ENCODE measurements around the gene CLDN12.

The CLDN12 gene

DNA sequence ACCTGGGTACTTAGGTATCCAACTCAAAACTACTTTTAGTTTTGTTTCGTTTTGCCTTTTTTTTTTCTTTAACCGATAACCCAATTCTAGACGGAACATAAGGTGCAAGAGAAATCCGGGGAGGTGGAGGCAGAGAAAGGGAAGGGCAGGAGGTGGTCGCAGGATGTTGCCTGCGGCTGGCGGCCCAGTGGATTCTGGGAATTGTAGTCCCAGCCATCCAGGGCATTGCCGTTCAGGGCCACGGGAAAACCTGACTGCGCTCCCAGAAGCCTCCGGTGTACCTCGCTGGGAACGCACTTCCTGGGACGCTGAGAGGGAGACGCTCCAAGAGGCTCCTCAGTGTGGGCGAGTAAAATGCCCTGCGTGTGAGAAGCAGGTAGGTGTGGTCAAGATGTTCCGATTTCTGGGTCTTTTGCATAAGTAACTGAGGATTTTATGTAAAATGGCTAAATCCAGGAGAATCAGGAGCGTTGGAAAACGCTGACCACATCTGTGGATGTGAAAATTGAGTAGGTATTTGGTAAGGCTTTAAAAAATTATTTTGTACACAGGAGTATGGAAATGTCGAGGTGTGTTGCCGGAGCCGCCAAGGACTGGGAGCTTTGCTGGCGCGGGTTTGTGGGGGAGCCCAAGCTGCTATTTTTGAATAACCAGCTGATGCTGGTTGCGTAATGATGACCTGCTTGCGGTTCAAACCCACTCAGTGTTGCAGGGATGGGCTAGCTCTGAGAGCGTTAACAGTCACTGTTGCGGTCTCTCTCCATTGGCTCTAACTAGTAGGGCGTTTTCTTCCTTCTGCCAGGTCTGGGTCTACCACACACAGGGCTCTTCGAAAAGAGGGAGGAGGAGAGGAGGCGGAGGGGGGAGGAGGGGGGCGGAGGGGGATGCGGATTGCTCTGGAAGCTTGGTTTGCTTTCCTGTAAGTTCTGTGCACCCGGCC is at the start of gene CLDN12:
TSS of gene CLDN12 (plus strand) at position 288 of the 940 bp plus-strand sequence. CDS start 9,216 bp downstream, outside the sequence.
- DNase-seq (ENCODE audit: extremely low read depth in 1 of 2, low read depth in 1 of 2) = peak; percentile 58 to 78

DNA sequence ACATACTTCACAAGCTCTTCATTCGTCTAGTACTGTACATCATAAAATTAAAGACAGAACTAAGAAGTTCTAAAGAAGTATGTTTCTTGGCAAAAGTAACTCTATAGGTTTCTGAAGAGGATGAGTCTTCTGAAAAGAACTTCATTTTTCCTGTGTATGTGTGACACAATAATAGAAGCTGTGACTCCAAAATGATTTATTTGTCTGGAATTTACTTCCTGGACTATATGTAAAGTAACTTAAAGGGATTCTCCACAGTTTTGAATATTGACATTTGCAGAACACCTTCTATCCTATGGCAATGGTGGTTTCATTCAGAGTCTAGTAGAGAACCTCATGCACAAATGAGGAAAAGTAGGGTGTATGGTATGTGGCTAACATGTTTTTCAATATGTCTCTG is 19.8 kb upstream of the CLDN12 start:
- no peak for DNase-seq (ENCODE audit: extremely low read depth in 1 of 2, low read depth in 1 of 2)

DNA sequence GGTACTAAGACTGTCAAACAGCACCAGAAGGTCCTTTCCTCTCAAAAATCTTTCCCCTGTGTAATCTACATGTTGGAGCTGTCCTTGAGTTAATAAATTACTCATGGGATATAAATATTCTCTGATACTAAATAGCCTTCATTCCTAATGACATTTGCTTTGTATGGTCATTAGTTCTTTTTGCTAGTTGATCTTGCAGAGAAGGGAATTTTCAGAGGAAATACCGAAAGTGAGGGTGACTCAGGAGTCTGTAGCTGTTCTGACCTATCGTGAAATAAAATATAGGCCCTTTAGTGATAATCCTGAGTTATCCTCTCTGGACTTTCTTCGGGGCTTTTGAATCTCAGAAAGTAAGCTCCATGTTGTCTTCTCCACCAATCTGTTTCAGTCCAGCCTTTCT is 19.4 kb upstream of the CLDN12 start:
- DNase-seq (ENCODE audit: extremely low read depth in 1 of 2, low read depth in 1 of 2) = no peak

DNA sequence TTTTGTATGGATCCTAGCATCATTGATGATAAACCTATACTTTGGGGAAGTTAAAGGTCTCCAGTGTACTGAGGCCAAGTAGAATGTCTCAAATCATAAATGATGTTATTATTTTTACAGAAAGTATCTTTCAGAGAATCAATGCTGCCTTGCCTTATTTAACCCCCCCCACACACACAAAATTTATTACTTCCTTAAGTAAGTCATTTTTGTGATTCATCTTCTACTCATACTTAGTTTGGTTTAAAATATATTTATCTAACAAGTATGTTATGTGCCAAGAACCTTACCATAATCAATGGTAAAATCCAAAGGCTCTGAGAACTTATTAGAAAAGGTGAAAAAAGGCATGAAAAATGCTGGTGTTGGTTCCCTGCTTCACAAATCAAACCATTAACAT is 18.8 kb upstream of the CLDN12 start:
- no peak for DNase-seq (ENCODE audit: extremely low read depth in 1 of 2, low read depth in 1 of 2)

DNA sequence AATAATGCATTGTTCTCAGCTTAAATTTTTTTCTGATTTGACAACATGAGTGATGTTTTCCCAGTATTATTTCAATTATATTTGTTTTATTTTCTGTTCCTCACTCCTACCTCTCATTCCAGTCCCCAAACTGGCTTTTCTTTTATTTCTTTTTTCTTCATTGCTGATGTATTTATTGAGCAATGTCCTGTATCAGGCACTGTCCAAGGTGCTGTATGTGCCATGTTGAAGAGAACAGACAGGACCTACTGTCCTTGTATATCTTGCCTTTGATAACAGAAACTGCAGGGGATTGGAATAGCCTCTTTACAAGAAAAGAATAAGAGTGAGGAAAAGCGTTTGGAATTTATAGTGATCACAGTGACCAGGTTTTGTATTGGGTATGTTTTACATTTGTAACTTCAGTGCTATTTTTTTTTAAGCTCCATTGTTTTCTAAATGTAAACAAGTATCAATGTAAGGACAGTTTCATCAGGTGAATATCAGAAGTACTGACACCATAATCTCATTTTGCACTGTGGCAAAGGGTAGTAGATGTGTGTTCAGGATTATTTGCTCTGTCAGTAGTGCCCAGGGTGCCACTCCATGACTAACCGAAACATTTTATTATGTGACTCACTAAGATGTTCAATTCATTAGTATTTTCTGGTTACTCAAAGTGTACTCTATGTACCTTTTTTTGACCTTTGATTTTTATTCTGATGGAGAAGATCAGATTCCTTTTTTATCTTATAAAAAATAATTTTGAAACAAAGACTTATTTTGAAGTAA is 15.6 kb upstream of the CLDN12 start:
- no peak for DNase-seq (ENCODE audit: extremely low read depth in 1 of 2, low read depth in 1 of 2)

DNA sequence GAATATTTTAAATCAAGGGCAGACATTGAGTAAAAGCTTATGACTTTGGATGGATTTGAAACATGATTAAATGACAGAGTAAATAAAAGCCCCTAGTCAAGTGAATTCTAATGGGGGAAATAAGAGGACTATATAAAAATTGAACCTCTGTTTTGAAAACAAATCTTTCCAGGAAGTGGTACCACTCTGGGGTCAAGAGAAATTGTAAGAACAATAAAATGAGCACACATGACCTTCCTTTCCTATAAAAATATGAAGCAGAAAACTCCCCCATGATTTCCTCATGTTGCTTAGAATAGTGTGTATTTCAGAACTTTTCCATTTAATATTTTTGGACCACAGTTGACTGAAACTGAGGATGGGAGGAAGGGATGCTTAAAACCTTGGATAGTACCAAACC is 12.3 kb upstream of the CLDN12 start:
- no peak for DNase-seq (ENCODE audit: extremely low read depth in 1 of 2, low read depth in 1 of 2)

DNA sequence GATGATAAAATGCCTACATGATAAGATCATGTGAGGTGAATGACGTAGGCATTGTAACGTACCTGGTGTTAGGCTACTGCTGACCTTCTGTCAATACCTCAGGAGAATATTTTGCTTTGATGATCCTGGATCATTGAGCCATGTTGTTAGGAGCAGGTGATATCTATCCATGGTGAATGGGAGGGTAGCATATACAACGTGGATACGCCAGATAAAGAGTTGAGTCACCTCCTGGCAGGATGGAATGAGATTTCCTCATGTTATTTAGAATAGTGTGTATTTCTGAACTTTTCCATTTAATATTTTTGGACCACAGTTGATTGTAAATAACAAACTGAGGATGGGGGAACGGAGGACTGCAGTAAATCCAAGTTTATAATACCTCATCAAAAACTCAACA is 11.8 kb upstream of the CLDN12 start:
- no peak for DNase-seq (ENCODE audit: extremely low read depth in 1 of 2, low read depth in 1 of 2)

DNA sequence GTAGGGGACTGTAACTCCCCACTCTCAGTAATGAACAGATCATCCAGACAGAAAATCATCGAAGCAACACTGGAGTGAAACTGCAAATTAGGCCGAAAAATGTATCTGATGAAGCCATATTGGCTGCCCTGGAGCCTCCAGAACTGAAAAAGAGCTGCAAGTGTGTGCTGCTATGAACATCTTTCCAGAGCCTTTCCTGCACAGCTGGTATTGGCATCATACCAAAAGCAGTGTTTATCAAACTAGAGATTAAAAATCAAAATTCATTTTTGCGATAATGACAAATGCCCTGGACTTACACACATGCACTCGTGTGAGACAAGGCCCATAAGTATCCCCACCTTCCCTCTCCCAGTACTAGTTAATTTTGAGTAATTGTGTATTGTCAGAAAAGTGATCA is 6.8 kb upstream of the CLDN12 start:
- no peak for DNase-seq (ENCODE audit: extremely low read depth in 1 of 2, low read depth in 1 of 2)

DNA sequence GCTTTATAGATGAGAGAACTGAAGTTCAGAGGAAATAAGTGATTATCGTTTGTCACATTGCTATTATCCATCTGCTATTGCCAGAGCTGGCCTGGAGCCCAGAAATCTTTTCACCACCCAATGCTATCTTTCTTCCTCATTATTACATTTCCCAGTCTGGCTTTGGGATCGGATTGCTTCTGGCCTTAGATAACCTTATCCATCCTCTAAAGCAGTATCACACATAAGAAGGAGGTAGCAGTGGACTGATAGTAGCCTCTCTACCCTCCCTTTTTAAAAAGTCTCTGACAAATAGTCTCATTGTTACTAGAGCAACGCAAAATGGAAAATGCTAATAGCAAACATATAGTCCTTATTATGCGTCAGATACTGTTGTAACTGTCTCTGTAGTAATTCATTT is 1.3 kb upstream of the CLDN12 start:
- DNase-seq (ENCODE audit: extremely low read depth in 1 of 2, low read depth in 1 of 2) = no peak

DNA sequence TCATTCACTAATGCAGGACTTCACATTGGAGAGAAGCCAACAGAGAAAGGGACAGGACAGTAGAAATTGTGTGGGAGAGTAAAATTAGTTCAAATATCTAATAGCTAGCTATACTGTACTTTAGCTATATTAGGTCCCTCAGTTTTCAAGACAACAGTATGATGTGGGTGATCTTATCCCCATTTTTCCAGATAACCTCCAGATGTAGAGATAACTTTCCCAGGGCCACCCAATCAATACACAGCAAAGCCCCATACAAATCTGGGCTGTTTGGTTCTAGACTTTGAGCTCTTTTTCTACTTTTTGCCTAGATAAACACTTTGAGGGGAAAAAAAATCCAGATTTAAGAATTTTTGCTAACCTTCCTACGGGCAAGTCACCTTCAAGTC is 482 bp upstream of the CLDN12 start:
- no peak for DNase-seq (ENCODE audit: extremely low read depth in 1 of 2, low read depth in 1 of 2)

DNA sequence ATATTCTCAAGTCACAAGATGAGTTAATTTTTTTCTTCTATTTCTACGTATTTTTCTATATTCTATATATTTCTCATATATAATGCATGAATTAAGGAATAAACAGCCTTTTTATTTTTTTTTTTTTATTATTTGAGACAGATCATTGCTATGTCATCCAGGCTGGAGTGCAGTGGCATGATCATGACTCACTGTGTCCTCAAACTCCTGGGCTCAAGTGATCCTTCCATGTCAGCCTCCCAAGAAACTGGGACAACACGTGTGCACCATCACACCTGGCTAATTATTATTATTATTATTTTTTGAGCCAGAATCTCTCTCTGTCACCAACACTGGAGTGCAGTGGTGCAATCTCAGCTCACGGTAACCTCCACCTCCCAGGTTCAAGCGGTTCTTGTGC is 1.5 kb downstream of the CLDN12 start:
- no peak for DNase-seq (ENCODE audit: extremely low read depth in 1 of 2, low read depth in 1 of 2)

DNA sequence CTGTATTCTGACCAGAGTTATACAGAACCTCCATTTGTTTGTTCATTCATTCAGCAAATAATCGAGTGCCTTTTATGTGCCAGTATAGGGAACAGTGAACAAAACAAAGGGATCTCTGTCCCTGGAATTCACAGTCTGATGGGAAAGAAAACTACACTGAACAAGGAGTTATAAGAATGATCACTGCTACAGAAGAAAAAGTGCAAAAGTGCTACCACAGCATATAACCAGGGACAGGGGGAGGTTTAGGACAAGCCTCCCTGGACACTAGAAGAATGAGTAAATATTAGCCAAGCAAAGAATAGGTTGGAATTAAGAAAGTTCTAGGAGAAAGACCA is 4.2 kb downstream of the CLDN12 start:
- DNase-seq (ENCODE audit: extremely low read depth in 1 of 2, low read depth in 1 of 2) = no peak

DNA sequence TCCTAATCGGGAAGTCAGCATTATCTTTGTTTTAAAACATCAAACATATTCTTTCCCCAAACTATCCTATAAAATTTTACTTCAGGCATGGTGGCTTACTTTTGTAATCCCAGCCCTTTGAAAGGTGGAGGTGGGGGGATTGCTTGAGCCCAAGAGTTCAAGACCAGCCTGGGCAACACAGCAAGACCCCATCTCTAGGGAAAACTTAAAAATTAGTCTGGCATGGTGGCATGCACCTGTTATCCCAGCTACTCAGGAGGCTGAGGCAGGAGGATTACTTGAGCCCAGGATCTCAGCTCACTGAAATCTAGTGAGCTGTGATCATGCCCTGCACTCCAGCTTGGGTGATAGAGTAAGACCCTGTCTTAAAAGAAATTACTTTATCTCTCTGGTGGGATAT is 4.9 kb downstream of the CLDN12 start:
- DNase-seq (ENCODE audit: extremely low read depth in 1 of 2, low read depth in 1 of 2) = no peak

DNA sequence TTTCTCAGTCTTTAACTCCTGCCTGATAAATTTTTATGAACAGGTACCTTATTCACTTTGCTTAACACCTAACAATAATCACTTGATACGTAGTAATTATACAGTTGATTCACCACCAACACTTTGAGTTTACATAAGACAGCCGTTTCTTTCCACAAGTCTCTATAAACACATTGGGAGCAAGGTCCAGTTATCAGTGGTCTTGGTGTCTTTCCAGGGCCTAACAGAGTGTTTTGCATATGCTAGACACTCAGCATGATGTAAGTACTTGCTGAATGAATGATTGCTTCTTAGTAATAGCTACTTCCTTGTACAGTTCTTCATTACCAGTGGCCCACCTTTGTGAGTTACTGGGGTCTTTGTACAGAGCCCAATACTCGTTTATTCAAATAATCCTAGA is 6.4 kb downstream of the CLDN12 start:
- no peak for DNase-seq (ENCODE audit: extremely low read depth in 1 of 2, low read depth in 1 of 2)

DNA sequence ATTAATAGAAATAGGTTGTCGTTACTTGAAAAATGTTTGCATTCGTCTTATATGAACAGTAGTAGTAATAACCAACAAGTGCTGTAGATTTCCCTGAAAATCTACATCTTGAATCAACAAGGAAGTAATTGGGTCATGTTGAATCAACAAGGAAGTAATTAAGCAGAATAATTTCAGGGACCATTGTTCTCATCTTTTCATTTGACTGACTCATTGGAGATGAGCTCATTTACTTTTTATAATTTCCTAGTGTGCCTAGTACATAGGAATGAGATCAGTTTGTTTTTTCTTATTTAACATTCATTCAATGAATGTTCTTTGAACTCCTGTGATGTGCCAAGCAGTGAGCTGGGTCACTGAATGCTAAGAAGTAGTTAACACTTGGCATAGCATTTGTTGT is 8.2 kb downstream of the CLDN12 start:
- no peak for DNase-seq (ENCODE audit: extremely low read depth in 1 of 2, low read depth in 1 of 2)

DNA sequence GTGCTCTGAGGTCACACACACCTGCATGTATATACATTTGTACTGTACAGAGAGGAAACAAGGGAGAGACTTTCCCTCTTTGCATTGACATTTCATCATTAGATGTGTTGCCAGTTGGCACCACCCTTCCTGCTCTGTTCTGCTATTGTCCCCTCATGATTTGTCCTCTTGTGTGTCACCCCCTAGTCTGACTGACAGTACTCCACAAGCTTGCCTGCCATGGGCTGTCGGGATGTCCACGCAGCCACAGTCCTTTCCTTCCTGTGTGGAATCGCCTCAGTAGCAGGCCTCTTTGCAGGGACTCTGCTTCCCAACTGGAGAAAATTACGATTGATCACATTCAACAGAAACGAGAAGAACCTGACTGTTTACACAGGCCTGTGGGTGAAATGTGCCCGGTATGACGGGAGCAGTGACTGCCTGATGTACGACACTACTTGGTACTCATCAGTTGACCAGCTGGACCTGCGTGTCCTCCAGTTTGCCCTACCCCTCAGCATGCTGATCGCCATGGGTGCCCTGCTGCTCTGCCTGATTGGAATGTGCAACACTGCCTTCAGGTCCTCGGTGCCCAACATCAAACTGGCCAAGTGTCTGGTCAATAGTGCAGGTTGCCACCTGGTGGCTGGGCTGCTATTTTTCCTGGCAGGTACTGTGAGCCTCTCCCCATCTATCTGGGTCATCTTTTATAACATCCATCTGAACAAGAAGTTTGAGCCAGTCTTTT is 9.4 kb downstream of the CLDN12 start:
- DNase-seq (ENCODE audit: extremely low read depth in 1 of 2, low read depth in 1 of 2) = no peak

DNA sequence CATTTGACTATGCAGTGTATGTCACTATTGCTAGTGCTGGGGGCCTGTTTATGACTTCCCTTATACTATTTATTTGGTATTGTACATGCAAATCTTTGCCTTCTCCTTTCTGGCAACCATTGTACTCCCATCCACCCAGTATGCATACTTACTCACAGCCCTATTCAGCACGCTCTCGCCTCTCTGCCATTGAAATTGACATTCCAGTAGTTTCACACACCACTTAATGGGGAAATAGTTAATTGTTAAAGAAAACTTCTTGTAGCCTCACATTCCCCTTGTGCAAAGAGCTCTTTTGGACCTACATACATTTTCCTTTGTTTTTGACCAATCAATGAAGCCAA is 9.9 kb downstream of the CLDN12 start:
- no peak for DNase-seq (ENCODE audit: extremely low read depth in 1 of 2, low read depth in 1 of 2)

DNA sequence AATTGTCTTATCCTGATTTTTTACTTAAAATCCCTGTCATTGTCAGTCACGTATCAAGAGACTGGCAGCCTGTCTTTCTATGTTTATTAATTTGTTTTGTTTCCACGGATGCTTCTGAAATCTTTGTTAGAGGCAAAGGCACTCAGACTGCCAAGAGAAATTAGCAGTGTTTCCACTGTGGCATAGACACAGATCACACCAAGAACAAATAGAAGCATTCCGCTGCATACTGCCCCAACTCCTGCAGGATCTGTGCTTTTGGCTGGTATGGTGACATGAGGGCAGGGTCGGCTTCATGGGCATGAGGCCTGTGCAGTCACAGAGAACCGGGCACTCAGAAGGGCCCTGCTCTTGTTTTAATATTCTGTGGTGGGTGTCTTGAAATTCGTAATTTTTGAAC is 18.4 kb downstream of the CLDN12 start:
- DNase-seq (ENCODE audit: extremely low read depth in 1 of 2, low read depth in 1 of 2) = no peak

DNA sequence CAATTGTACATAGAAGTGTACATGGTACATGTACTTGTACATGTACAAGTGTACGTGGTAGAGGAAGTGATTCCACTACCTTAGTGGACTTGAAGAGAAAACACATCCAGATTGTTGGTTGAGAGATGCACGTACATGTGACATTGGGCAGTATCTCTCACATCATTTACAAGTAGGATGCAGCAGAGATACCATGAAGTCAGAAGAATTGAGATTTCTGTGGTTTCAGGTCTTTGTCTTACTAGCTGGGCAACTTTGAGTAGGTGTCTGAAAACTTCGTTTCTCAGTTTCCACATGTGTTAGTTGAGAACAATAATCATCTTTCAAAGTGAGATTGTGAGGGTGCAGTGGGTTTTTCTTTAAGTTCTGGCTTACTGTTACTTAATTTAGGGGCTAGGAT is 21.5 kb downstream of the CLDN12 start:
- no peak for DNase-seq (ENCODE audit: extremely low read depth in 1 of 2, low read depth in 1 of 2)

DNA sequence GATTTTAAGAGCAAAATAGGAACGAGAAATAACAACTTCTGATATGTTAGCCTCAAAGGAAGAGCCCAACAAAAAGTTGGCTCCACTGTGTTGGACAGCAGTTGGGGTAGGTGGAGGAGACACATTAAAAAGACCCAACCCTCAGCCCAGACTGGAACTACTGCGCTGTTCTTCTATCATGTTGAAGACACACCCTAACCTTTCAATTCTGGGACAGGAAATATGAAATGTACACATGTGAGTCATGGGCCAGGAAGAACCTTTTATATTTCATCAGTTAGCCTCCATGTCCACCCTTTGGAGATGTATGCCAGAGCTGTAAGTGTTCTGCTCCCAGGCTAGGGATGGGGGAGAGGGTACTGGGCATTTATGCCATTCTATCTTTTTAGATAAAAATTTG is 22.1 kb downstream of the CLDN12 start:
- no peak for DNase-seq (ENCODE audit: extremely low read depth in 1 of 2, low read depth in 1 of 2)

DNA sequence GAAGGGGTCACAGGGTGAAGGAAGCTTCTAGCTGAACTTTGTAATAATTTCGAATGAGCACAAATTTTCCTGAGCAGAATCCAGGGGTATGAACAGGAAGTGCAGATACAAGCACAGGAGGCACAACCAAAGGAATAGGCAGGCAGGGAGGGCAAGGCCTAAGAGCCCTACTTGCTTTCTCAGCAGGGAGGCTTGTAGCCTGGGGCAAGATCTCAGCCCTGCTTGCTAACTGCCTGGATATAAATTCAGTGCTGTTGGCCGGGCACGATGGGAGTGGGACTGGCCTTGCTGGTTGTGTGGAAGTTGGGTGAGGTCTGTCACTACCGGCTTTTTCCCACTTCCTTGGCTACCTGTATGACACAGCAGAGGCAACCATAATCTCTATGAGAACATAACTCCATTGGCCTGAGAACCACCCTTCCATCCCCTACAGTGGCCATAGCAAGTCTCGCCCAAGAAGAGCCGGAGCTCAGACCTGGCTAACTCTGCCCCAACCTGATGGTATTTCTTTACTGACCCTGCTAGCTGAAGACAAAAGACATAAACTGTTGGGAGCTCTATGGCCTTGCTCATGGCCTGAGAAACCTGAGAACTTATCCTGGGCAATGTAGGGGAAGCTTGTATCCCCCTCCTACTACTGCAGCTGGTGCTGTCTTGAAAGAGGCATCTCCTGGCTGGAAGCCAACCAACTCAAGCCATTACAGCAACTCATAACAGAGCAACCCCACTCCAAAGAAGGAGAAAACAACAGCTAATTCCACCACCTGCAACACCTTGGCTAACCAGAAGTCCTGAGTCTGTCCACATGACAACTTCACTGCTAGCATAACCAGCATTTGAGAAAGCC is 27.6 kb downstream of the CLDN12 start:
- DNase-seq (ENCODE audit: extremely low read depth in 1 of 2, low read depth in 1 of 2) = no peak
